PC-3 (cell line): ENCODE data around the gene C16orf54. TPM values are rescaled to one million over a fixed set of nuclear protein-coding genes. Genes with fewer than 3 reads are reported as not detected.

Experiments used
- ATAC-seq: fragments of 200-7000 bp; cut with Tn5 transposase; 2 replicates; pipeline ENCODE4 v1.9.1; 2020; ENCODE audit warnings: mild to moderate bottlenecking, moderate library complexity
- BruUV-seq: library from RNA; stranded (reverse); fragments of 400-500 nt; replicated peaks from 2 replicates; lab custom pipeline; 2021; lab: Mats Ljungman, UMichigan
- CTCF ChIA-PET: fragments of 300-600 bp; sonication (Branson Sonifier 250); formaldehyde crosslinking; loops from one replicate; lab custom pipeline; 2022; ENCODE audit warnings: antibody characterized with exemption; lab: Charles Lee
- POLR2A ChIA-PET: fragments of 300-600 bp; sonication (Branson Sonifier 250); formaldehyde crosslinking; loops from one replicate; lab custom pipeline; 2022; ENCODE audit warnings: antibody characterized with exemption; ENCODE audit not compliant: unreplicated experiment; lab: Charles Lee
- DNase-seq: peaks from one replicate; pipeline ENCODE4 v3.0.0-alpha.2; 2015
- H2AFZ ChIP-seq: fragments of 300-600 bp; sonication (generic); 2 replicates; pipeline ENCODE4 v1.6.0; 2016; ENCODE audit warnings: antibody characterized with exemption, low read length
- H3F3A ChIP-seq: fragments of 300-600 bp; sonication (generic); one replicate; pipeline ENCODE4 v1.6.0; 2017; ENCODE audit warnings: antibody characterized with exemption, low read length, control low read depth, mild to moderate bottlenecking; ENCODE audit not compliant: unreplicated experiment
- H3K27ac ChIP-seq: fragments of 300-600 bp; sonication (generic); 2 replicates; pipeline ENCODE4 v1.5.1; 2016; ENCODE audit warnings: mild to moderate bottlenecking, low read length
- H3K27me3 ChIP-seq: fragments of 300-600 bp; sonication (generic); 2 replicates; pipeline ENCODE4 v1.6.1; 2016; ENCODE audit warnings: low read length, mixed read lengths
- H3K36me3 ChIP-seq: fragments of 300-600 bp; sonication (generic); 2 replicates; pipeline ENCODE4 v1.6.1; 2016; ENCODE audit warnings: low read depth, mixed run types, low read length, mixed read lengths
- H3K4me1 ChIP-seq: fragments of 300-600 bp; sonication (generic); 2 replicates; pipeline ENCODE4 v1.5.1; 2016; ENCODE audit warnings: low read length; ENCODE audit not compliant: insufficient read depth
- H3K4me2 ChIP-seq: fragments of 300-600 bp; sonication (generic); 2 replicates; pipeline ENCODE4 v1.6.0; 2016; ENCODE audit warnings: low read length
- H3K4me3 ChIP-seq: fragments of 300-600 bp; sonication (generic); 2 replicates; pipeline ENCODE4 v1.5.1; 2016; ENCODE audit warnings: mild to moderate bottlenecking, low read length, mixed read lengths
- H3K79me2 ChIP-seq: fragments of 300-600 bp; sonication (generic); 2 replicates; pipeline ENCODE4 v1.6.1; 2017; ENCODE audit warnings: low read length, mixed read lengths
- H3K9ac ChIP-seq: fragments of 300-600 bp; sonication (generic); 2 replicates; pipeline ENCODE4 v1.6.0; 2016; ENCODE audit warnings: mild to moderate bottlenecking, low read length
- H3K9me2 ChIP-seq: fragments of 300-600 bp; sonication (generic); replicated peaks from 2 replicates; pipeline ENCODE4 v1.6.1; 2016; ENCODE audit warnings: mixed run types, low read length, mixed read lengths
- H3K9me3 ChIP-seq: fragments of 300-600 bp; sonication (generic); 2 replicates; pipeline ENCODE4 v1.6.1; 2016; ENCODE audit warnings: low read length, mixed read lengths
- H4K20me1 ChIP-seq: fragments of 300-600 bp; sonication (generic); 2 replicates; pipeline ENCODE4 v1.6.1; 2016; ENCODE audit warnings: low read length, mixed read lengths
- EZH2 ChIP-seq: fragments of 300-600 bp; sonication (generic); IDR thresholded peaks from one replicate; pipeline ENCODE4 v1.6.1; 2017; ENCODE audit warnings: antibody characterized with exemption, mild to moderate bottlenecking, low read length; ENCODE audit not compliant: unreplicated experiment
- EZH2phosphoT487 ChIP-seq: fragments of 300-600 bp; sonication (generic); IDR thresholded peaks from 2 replicates; pipeline ENCODE4 v1.6.1; 2018; ENCODE audit warnings: mild to moderate bottlenecking, antibody characterized with exemption, low read length, borderline replicate concordance
- intact Hi-C: fragments of 100-400 bp; cut with micrococcal nuclease; formaldehyde crosslinking; loops from 2 replicates; pipeline ENCODE4 v1.9.0; 2023
- total RNA-seq: library from RNA; depleted of rRNA; stranded (reverse); fragments of >200 nt; gene quantifications from 2 replicates; pipeline ENCODE4 v1.2.3, GENCODE V29; 2014
- TF ChIP-seq, protein P1 (sequence below): fragments of 300-600 bp; sonication (generic); conservative IDR thresholded peaks from 2 replicates; pipeline ENCODE4 v1.5.1; 2017; ENCODE audit warnings: antibody characterized with exemption, low read depth, mild to moderate bottlenecking, low read length

C16orf54 gene
- total RNA-seq, 1 experiment from 2014 or later: not detected

DNA sequence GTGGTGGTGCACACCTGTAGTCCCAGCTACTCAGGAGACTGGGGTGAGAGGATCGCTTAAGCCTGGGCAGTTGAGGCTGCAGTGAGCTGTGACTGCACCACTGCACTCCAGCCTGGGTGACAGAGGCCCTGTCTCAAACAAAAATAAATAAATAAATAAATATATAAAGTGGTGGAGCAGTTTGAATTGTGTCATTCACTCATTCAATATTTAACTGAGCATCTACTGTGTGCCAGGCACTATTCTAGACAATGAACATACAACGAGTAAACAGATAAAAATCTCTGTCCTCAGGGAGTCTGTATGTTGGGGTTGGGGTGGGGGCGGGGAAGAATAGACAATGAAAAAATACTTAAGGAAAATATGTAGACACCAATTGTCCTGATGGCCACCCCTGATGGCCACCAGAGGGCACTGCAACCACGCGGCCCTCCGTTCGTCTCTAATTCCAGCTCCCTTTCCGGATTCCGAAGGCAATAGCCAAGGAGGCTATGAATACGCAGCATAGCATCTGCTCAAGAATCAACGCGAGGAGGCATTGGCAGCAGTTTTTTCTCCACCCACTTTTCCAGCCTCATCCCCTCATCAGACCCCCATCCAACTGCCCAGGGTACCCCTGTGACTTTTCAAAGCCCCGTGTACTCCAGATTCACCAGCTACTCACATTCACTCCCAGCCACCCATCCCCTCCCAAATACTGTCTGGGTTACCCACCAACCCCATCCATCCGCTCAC lies 45.4 kb downstream of the C16orf54 start:
- no peaks in the 10 kb centered on the region for H4K20me1 ChIP-seq
- no peaks in the 10 kb centered on the region for H3K36me3 ChIP-seq
- H3K4me2 ChIP-seq: peak overlapping the region; percentile 49
- TF ChIP-seq EZH2 (no peak), EZH2phosphoT487 (no peak)
- TF ChIP-seq, protein P1, sequence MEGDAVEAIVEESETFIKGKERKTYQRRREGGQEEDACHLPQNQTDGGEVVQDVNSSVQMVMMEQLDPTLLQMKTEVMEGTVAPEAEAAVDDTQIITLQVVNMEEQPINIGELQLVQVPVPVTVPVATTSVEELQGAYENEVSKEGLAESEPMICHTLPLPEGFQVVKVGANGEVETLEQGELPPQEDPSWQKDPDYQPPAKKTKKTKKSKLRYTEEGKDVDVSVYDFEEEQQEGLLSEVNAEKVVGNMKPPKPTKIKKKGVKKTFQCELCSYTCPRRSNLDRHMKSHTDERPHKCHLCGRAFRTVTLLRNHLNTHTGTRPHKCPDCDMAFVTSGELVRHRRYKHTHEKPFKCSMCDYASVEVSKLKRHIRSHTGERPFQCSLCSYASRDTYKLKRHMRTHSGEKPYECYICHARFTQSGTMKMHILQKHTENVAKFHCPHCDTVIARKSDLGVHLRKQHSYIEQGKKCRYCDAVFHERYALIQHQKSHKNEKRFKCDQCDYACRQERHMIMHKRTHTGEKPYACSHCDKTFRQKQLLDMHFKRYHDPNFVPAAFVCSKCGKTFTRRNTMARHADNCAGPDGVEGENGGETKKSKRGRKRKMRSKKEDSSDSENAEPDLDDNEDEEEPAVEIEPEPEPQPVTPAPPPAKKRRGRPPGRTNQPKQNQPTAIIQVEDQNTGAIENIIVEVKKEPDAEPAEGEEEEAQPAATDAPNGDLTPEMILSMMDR: peak; percentile 68
- H3K4me3 ChIP-seq: no peak overlapping the region
- intact Hi-C loops: loop anchor here (1.0 to 5.0 kb wide), 3 partner anchors 10 to 322 kb away; partner anchors contain the start of genes C16orf92 and MAZ
- ChIA-PET CTCF (interaction anchor here (0.5 to 1.2 kb wide), 14 partner anchors 8 to 793 kb away, joined by 3 to 10 read pairs (median 4); partner anchors contain the start of genes MAZ, PAGR1 and SEZ6L2), POLR2A (no interaction called here)
- H2AFZ ChIP-seq: no peak overlapping the region; the same call in 1 of the 2 replicates
- no peaks in the 10 kb centered on the region for H3F3A ChIP-seq
- no TSS peak for BruUV-seq
- H3K9me3 ChIP-seq: no peaks in the 10 kb centered on the region
- H3K4me1 ChIP-seq: no peaks in the 10 kb centered on the region
- no peaks in the 10 kb centered on the region for H3K9me2 ChIP-seq
- peak; percentile 81 for DNase-seq
- H3K27ac ChIP-seq: no peak overlapping the region
- ATAC-seq: peak; percentile 91
- no peaks in the 10 kb centered on the region for H3K79me2 ChIP-seq
- H3K9ac ChIP-seq: no peak overlapping the region
- no peaks in the 10 kb centered on the region for H3K27me3 ChIP-seq

DNA sequence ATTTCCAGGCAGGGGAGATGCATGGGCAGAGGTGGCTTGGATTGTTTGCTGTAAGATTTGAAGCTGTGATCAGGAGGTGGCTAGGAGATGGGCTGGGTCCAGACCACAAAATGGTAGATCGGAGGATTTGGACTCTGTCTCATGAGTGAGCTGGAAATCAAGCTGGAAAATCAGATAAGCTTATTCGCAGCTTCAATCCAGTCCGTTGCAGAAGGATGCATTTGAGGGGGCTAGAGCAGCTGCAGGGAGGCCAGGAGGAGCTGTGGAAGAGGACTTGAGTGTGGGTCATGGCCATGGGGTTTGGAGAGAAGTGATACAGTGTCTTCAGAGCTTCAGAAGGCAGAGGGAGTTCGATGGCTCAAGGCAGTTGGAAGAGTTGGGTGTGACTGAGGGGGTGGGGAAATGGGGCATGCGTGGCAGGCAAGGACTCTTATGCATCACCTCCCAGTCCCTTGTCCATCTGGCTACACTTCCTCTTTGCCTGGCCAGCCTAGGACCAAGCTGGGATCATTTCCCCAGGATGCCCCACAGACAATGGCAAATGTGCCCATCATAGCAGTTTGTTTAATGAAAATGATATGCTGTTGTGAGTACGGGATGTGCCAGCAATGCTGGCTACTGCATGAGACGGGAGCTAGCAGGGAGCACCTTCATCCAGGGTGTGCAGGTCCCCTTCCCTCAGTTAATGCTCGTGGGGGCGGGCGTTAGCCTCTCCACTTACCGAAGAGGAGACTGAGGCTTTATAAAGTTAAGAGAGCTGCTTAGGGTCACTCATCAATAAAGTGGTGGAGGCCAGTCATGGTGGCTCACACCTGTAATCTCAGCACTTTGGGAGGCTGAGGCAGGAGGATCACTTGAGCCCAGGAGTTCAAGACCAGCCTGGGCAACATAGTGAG lies 46.2 kb downstream of the C16orf54 start:
- Histone ChIP-seq H3K9me2 (no peaks in the 10 kb centered on the region), H2AFZ (no peak overlapping the region), H3K79me2 (no peaks in the 10 kb centered on the region), H4K20me1 (no peaks in the 10 kb centered on the region), H3K4me1 (no peaks in the 10 kb centered on the region), H3F3A (no peaks in the 10 kb centered on the region), H3K4me3 (no peak overlapping the region), H3K27me3 (no peaks in the 10 kb centered on the region), H3K4me2 (no peak overlapping the region), H3K36me3 (no peaks in the 10 kb centered on the region), H3K9me3 (no peaks in the 10 kb centered on the region), H3K27ac (no peak overlapping the region), H3K9ac (no peak overlapping the region)
- CTCF ChIA-PET: interaction anchor here (0.5 to 1.2 kb wide), 10 partner anchors 7 to 792 kb away, joined by 3 to 10 read pairs (median 4); partner anchors contain the start of genes MAZ, PAGR1 and SEZ6L2
- POLR2A ChIA-PET: no interaction called here
- no peak for DNase-seq
- BruUV-seq: no TSS peak
- intact Hi-C loops: loop anchor here (1.0 to 5.0 kb wide), 3 partner anchors 11 to 323 kb away; partner anchors contain the start of genes C16orf92 and MAZ
- TF ChIP-seq EZH2phosphoT487 (no peak), EZH2 (no peak)
- TF ChIP-seq, protein P1: no peak
- ATAC-seq: no peak
